ELR (cell line): Measurements from ENCODE around the gene HDAC10.

ENCODE experiments used
- DNase-seq: peaks from one replicate; pipeline ENCODE4 v3.0.0-alpha.2; 2015; ENCODE audit warnings: low read depth

HDAC10 gene

GRCh38 chr22:50269970-50270665 is 19.1 kb upstream of the HDAC10 start, which contains the start of gene MAPK11:
Gene MAPK11, minus strand, starts transcription at chr22:50270380. Its CDS starts 88 bp downstream, at chr22:50270292.
- DNase-seq, result peak; percentile 57

GRCh38 chr22:50269573-50269969 is 18.5 kb upstream of the HDAC10 start:
- DNase-seq, result no peak

- no peak for DNase-seq
These were observed 17.6 kb upstream of the HDAC10 start for GRCh38 chr22:50268655-50269113.

GRCh38 chr22:50267591-50268390 is 16.7 kb upstream of the HDAC10 start:
- peak; percentile 47 for DNase-seq

- no peak for DNase-seq
These were observed 15.9 kb upstream of the HDAC10 start for GRCh38 chr22:50266994-50267393.

- no peak for DNase-seq
These were observed 14.0 kb upstream of the HDAC10 start for GRCh38 chr22:50264946-50265669.

- DNase-seq, result no peak
These were observed 13.2 kb upstream of the HDAC10 start for GRCh38 chr22:50264104-50264745.

- DNase-seq, result no peak
These were observed 12.0 kb upstream of the HDAC10 start for GRCh38 chr22:50262973-50263617.

GRCh38 chr22:50262460-50262911 is 11.4 kb upstream of the HDAC10 start:
- DNase-seq, result peak; percentile 53

- peak; percentile 61 for DNase-seq
These were observed 10.8 kb upstream of the HDAC10 start, which contains the start of gene MAPK12 for GRCh38 chr22:50261615-50262459. Gene MAPK12, minus strand, starts transcription at chr22:50261683. Its CDS starts 174 bp downstream, at chr22:50261509.

GRCh38 chr22:50260801-50261614 is 9.9 kb upstream of the HDAC10 start:
- DNase-seq, result peak; percentile 76

GRCh38 chr22:50260434-50260800 is 9.4 kb upstream of the HDAC10 start:
- DNase-seq, result peak; percentile 48

GRCh38 chr22:50259302-50259701 is 8.2 kb upstream of the HDAC10 start:
- DNase-seq, result no peak

- DNase-seq, result no peak
These were observed 7.6 kb upstream of the HDAC10 start for GRCh38 chr22:50258361-50259292.

- no peak for DNase-seq
These were observed 6.6 kb upstream of the HDAC10 start for GRCh38 chr22:50257451-50258360.

- no peak for DNase-seq
These were observed 6.0 kb upstream of the HDAC10 start for GRCh38 chr22:50257041-50257440.

GRCh38 chr22:50256258-50256862 is 5.3 kb upstream of the HDAC10 start:
- DNase-seq, result no peak
